ENCODE results near the gene CAMTA1.

CAMTA1 gene

DNA sequence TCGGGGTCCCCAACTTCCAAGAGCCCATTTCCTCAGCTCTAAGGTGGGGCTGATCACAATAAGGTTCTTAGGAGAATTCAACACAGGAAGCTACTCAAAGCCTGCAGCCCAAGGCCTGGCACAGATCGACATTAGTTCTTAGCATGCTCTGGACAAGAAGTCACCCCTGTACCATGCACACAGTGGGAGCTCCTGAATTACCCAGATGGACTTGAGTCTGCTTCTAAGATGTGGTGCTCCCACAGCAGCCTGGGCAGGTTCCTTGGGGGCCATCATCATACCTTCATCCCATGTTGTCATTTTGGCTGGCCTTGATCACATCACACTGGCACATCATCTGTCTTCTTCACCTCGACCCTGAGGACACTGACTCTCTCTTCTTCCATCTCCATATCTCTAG lies 832.6 kb downstream of the CAMTA1 start:
- no peak for DNase-seq

DNA sequence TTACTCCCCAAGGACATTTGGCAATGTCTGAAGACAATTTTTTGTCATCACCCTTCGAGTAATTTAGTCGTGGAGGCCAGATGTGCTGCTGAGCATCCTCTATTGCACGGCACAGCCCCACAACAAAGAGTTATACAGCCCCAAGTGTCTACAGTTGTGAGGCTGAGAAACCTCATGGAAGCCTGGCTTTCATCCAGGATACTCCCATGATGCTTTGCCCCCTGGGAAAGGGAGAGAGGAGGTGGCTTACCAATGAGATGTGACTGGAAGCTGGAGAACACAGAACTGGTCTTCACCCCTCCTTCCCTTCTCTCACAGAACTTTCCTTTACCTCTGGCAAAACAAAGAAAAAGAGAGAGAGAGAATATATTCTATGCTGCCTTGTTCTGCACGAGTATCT lies 834.9 kb downstream of the CAMTA1 start:
- no peak for DNase-seq

DNA sequence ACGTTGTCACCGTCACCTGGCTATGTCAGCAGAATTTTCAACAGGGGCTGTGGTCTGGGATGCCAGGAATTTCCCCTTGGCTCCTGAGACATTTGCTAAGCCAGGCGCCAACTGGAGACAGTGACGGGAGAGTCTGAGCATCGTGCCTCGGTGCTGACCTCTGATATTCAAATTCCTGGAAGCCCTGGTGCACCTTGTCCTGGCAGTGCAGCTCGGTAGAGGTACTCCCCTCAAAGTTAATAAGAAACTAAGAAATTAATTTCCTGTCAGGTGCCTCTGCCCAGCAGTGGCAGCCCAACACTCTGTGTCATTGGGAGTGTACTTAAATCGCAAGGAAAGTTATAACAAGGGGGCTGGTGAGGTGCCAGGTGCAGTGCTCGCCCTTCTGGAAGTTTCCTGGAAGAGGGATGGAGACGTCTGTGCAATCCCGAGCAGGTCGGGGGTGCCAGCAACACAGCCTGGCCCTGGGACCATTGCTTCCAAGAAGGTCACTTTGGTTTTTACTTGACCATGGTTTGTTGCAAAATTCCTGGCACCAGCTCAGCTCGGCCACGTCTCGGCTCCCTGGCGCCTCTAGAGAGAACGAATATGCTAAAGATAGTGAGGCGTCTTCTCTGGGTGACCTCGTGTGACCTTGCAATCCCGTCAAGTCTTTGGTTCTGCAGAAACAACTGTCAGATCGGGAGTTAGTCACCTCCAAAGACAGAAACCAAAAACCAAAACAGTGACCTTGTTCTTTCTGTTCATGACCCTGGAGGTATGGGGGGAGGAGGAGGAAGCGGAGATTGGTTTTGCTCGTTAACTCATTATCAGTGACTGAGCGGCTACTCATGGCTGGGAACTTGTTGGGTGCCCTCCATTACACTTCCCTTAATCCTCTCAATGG lies 836.3 kb downstream of the CAMTA1 start:
- DNase-seq: no peak

- no peak for DNase-seq
Observed at GRCh38 chr1:7623842-7624241, 838.6 kb downstream of the CAMTA1 start.

DNA sequence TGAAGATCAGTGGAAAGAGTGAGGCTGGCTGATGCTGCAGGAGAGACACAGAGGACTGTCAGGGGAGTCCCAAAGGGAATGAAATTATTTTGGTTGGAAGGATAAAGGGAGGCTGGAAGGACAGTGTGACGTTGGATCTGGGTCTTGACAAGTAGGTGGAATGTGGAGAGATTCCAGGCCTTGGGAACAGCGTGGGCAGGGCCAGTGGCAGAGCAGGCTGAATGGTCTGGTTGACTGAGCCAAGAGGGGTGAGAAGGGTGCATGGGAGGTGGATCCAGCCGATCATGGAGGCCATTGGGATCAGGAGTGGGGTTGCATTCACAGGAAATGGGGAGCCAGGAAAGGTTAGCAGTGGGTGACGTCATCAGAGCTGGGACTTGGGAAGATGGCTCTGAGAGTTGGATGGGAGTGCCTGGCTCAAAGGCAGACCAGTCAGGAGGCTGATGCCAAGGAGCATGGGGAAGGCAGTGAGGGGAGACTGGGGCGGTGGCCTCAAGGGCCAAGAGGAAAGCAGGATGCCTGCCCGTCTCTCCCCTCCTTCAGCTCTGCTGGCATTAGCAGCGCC lies 839.6 kb downstream of the CAMTA1 start:
- DNase-seq: no peak

DNA sequence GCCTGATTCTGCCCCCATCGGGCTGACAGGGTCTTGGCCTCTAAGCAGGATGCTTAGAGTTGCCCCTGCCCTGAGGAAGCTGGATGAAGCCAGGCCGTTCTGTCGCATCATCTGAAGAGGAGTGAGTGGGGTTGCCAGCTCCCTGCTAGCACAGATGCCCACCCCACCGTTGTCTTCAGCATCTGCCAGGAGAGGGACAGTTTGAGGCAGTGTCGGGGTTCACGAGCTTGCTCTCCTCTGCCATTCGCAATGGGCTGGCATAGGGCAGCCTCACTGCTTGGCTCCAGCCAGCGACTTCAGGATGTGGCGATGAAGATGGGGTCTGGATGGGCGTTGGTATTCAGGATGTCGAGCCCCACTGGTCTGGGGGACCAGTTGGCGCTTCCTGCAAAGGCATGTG lies 840.1 kb downstream of the CAMTA1 start:
- no peak for DNase-seq

DNA sequence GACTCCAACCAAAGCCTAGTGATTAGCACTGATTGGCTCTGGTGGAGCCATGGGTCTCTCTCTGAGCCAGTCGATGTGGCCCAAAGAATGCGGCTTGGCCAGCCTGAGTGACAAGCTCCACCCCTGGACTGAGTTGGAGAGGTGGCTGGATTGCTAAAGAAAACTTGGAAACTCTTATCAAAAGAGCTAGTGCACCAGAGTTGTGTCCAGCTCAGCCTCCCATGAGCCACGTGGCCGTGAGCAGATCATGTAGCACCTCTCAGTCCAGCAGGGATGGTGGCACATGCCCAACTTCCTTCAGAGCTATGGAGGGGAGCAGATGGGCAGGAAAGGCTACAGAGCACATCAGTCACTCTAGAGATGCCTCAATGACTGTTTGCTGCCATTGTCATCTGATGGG lies 843.0 kb downstream of the CAMTA1 start:
- DNase-seq: no peak

DNA sequence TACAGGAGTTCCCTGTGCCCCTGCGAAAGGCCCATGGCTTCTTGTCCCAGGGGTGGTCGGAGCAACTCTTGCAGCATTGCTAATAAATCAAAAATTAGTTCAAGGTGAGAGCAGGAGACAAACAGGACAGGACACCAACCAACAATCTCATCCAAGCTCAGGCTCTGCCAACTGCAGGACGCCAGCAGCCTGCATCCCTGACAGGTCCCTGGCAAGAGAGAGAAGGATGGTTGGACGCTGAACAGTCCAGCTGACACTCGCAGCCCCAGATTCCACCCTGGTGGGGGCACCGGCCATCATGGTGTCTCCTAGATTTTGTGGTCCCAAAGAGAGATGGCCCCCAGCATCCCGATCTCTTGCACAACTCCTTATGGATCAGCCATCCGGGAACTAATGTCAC lies 843.8 kb downstream of the CAMTA1 start:
- no peak for DNase-seq

DNA sequence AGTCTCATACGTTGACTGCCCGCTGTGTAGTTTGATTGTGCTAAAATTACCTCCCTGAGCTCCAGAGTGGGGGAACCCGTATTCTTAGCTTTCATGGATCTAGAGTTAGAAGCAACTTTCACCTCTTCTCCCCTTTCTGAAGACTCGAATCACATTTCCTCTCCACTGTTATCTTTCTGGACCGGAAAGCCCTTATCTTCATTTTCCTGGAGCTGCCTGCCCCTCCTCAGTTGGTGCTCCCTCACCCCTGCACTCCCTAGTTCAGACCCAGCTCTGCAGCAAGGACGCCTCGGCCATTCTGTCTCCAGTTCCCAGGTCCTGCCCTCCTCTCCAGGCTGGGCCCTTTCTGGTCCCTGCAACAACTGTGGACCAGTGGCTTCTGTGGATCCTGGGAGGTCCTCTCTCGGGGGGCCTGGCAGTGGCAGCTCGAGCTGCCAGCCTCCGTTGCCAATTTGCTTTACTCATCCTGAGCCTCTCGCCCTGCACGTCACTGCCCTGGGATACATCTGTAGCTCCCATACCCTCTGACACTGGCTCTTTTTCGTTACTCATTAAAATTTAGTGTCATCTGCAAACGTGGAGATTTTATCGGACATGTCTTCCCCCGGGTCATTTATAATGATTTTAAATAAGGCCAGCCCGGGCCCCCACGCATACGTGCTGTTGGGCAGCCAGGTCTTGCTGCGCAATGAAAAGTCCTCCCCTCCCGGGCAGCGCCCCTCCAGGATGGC lies 844.4 kb downstream of the CAMTA1 start:
- DNase-seq: no peak

GRCh38 chr1:7630378-7630777 lies 845.1 kb downstream of the CAMTA1 start:
- DNase-seq: no peak

GRCh38 chr1:7632176-7632575 lies 846.9 kb downstream of the CAMTA1 start:
- DNase-seq: no peak

- DNase-seq: no peak
Observed at GRCh38 chr1:7632681-7633080, 847.4 kb downstream of the CAMTA1 start.

DNA sequence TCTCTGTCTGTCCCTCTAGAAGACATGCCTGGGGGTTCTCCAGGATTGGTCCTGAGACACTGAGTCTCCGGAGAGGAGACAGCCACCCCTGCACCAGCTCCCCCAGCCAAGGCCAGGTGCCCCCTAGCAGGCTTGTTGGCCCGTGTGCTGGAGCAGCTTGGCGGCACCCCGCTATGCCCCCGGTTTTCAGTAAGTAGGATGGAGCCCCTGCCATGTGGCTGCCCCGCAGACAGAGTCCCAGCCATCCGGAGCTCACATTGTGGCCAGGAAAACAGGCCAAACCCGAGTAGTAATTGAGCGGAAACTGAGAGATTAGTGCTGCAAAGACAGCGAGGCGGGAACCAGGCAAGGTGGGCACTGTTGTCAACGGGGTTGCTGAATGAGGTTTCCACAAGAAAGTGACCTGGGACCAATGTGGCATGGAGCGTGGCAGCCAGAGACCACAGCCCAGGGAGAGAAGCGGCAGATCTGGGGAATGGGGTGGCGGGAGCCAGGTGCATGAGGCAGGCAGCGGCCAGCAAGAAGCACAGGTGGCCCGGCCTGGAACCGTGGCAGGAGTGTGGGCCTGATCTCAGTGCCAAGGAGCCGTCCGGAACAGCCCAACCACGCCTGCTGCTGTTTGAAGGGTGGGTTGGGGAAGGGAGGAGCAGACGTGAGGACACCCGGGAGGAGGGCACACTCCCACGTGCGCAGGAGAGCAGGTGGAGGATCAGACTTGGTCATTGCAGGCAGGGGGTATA lies 848.4 kb downstream of the CAMTA1 start:
- no peak for DNase-seq

GRCh38 chr1:7634546-7635240 lies 849.4 kb downstream of the CAMTA1 start:
- no peak for DNase-seq

DNA sequence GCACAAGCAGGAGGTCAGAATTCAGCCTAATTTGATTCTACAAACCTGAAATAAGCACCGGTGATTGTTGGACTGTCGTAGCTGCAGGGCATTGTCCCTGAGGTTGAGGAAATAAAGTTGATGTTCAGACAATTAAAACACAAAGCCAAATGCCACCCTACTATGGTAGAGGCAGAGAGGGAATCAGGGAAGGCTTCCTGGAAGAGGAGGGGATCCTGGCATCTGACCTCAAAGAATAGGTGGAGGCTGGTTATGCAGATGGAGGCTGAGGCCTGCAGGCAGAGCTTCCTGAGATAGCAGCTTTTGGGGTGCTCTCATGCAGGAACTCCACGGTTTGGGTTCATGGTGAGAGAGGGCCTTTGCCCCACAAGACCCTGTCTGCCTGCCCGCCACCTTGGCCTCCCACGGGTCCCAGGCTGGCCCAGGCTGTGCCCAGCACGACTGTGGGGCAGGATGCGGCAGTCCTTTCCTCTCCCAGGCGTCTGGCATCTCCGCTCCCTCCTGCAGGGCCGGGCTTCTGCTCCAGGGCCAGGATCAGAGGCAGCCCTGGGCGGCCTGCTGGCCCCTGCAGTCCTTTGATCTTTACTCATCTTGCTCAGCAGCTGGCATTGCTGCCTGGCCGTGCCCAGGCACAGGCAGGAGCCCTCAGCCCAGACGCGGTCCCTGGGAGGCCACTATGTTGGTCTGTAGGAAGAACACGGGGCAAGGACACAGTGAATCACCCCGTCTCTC lies 851.7 kb downstream of the CAMTA1 start:
- no peak for DNase-seq

DNA sequence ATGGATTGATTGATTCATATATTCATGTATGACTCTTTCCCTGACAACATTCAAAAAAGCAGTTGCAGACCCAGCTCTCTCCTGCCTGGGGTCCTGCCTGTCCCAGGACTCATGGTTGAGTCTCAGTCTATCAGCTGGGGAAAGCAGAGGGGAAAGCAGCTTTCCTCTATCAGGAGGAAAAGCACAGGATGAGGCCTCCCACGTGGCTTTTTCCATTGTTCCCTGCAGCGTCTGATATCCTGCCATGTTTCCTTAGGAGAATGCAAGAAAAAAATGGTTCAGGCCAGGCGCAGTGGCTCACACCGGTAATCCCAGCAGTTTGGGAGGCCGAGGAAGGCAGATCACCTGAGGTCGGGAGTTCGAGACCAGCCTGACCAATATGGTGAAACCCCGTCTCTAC lies 852.8 kb downstream of the CAMTA1 start:
- DNase-seq: no peak

- DNase-seq: no peak
Observed at GRCh38 chr1:7639435-7640131, 854.3 kb downstream of the CAMTA1 start.

GRCh38 chr1:7640350-7640749 lies 855.1 kb downstream of the CAMTA1 start:
- DNase-seq: no peak

DNA sequence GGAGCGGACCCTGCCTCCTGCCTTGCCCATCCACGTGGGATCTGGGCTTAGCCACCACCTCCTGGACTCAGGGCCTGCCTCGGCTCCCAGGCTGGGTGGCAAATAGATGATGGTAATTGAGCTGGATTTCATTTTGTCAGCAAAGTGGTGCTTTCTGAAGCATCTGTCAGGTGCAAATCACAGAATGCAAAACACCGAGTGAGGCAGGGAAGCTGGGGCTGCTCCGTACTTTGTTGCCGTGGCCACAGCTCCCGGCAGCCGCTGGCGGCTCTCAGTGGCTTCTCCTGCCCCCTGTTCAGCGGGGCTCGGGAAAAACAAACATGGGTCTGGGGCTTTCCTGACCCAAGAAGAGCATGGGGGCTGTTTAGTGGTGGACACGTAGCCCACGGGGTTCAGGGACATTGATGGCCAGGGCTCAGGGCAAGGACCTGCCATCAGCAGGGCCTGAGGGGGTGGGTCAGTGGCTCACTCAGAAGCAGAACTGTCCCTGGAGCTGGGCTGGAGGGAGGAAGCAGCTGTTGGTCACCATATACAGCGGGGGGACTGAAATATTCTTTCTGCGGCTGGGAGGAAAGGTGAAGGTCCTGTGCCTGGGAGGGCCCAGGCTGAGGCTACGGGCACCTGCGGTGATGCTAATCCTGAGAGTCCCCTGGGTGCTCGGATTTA lies 855.8 kb downstream of the CAMTA1 start:
- no peak for DNase-seq

DNA sequence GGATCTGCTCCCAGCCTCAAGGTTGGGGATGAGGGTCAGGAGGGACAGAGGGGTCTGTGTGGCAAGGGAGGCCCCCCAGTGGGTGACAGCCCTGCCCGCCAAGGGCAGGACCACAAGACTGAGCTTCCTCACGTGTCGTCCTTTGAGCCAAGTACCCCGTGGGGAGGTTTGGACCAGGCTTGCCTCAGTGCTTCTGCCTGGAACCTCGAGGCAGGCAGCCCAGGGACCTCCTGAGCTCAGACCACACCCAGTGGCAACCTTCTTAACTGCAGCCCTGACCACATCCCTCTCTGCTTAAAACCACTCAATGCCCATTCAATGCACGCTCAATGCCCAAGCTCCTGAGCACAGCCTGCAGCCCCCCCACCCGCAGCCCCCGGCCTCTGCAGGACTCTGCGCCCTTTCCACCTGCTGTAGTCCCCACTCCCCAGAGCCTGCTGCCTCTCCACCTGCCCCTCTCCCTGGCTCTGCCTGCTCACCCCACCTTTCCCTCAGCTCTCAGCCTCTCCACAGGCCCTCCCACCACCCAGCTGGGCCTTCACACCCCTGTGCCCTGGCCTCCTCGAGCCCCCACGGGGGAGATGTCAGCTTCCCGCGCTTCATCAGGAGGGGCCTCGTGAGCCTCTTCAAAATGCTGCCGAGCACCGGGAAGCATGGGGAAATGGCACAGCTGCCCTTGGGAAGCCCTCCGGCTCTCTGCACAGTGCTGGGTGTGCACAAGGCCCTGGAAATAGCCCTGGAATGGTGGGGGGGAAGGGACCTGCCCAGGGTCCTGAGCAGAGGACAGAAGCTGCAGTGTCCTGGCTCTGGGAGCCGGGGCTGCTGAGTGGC lies 856.5 kb downstream of the CAMTA1 start:
- no peak for DNase-seq

Measured in GOT3 (cell line).